CD4-positive, alpha-beta memory T cell (primary cell): Measurements from ENCODE around the gene JAK1. TPM values are rescaled to one million over a fixed set of nuclear protein-coding genes. Genes with fewer than 3 reads are reported as not detected.

Source experiments
- CTCF ChIA-PET: fragments of 350-600 bp; sonication (Branson Sonifier 250); formaldehyde crosslinking; loops from one replicate; lab custom pipeline; 2021; ENCODE audit warnings: inconsistent platforms; ENCODE audit not compliant: partially characterized antibody; lab: Charles Lee
- POLR2A ChIA-PET: fragments of 350-600 bp; sonication (Branson Sonifier 250); formaldehyde crosslinking; loops from one replicate; lab custom pipeline; 2021; ENCODE audit not compliant: partially characterized antibody; lab: Charles Lee
- DNase-seq, 5 donors: peaks; one replicate each; pipeline versions ENCODE4 v3.0.0 to v3.0.0-alpha.2; 2020 to 2022; ENCODE audit warnings: mixed read lengths in 1 of 5
- H3K27ac ChIP-seq: one replicate; pipeline ENCODE4 v1.7.0; 2013; ENCODE audit warnings: low read depth, low read length
- H3K27me3 ChIP-seq: 2 replicates; pipeline ENCODE4 v1.7.0; 2013; ENCODE audit warnings: mild to moderate bottlenecking, low read length, moderate library complexity; ENCODE audit not compliant: insufficient read depth
- H3K36me3 ChIP-seq: 2 replicates; pipeline ENCODE4 v1.7.0; 2013; ENCODE audit warnings: mild to moderate bottlenecking, low read length, moderate library complexity; ENCODE audit not compliant: insufficient read depth
- H3K4me1 ChIP-seq: 2 replicates; pipeline ENCODE4 v1.7.0; 2013; ENCODE audit warnings: mild to moderate bottlenecking, low read length, moderate library complexity; ENCODE audit not compliant: insufficient read depth
- H3K4me3 ChIP-seq, 2 donors: one replicate each; pipeline ENCODE4 v1.7.0; 2013; ENCODE audit warnings: low read length in 2 of 2, mild to moderate bottlenecking in 1 of 2
- H3K9me3 ChIP-seq, 2 donors: one replicate each; pipeline ENCODE4 v1.7.0; 2013; ENCODE audit warnings: low read length in 2 of 2, control low read depth in 1 of 2; ENCODE audit not compliant: control insufficient read depth in 1 of 2
- H3K27ac Mint-ChIP-seq, 7 donors: one replicate each; pipeline ENCODE4 v1.8.0; 2020 to 2021; ENCODE audit warnings: mixed read lengths in 7 of 7, mild to moderate bottlenecking in 6 of 7, inconsistent platforms in 3 of 7, moderate library complexity in 3 of 7
- H3K27me3 Mint-ChIP-seq, 2 donors: one replicate each; pipeline ENCODE4 v1.8.0; 2020 to 2021; ENCODE audit warnings: mixed read lengths in 2 of 2
- H3K36me3 Mint-ChIP-seq, 2 donors: one replicate each; pipeline ENCODE4 v1.8.0; 2020 to 2021; ENCODE audit warnings: mixed read lengths in 2 of 2, inconsistent platforms in 1 of 2, mild to moderate bottlenecking in 1 of 2
- H3K4me1 Mint-ChIP-seq, 4 donors: one replicate each; pipeline ENCODE4 v1.8.0; 2020 to 2021; ENCODE audit warnings: mixed read lengths in 4 of 4, mild to moderate bottlenecking in 1 of 4
- H3K4me3 Mint-ChIP-seq, 8 donors: one replicate each; pipeline ENCODE4 v1.8.0; 2020 to 2021; ENCODE audit warnings: mixed read lengths in 8 of 8, mild to moderate bottlenecking in 7 of 8, moderate library complexity in 6 of 8, inconsistent platforms in 3 of 8
- H3K9me3 Mint-ChIP-seq, 8 donors: one replicate each; pipeline ENCODE4 v1.8.0; 2020 to 2021; ENCODE audit warnings: mixed read lengths in 8 of 8, mild to moderate bottlenecking in 5 of 8, inconsistent platforms in 3 of 8, moderate library complexity in 1 of 8
- intact Hi-C: fragments of 100-400 bp; cut with micrococcal nuclease; formaldehyde crosslinking; loops from one replicate; pipeline ENCODE4 v1.15.1; 2023
- polyA plus RNA-seq, 2 donors: library from polyadenylated mRNA; unstranded; fragments of 300-500 nt; fragmentation: Illumina TruSeq; gene quantifications; one replicate each; pipeline ENCODE4 v1.2.3, GENCODE V29; 2021
- total RNA-seq, 2 experiments: library from RNA; stranded (reverse); gene quantifications; one replicate each; pipeline ENCODE4 v1.2.3, GENCODE V29; 2021

The JAK1 gene
- total and polyA plus RNA-seq, 4 experiments from 2014 or later: 163 to 372 (median 314) TPM

GRCh38 chr1:64872067-64872466, 94.3 kb downstream of the JAK1 start:
- Histone ChIP-seq H3K27ac (no peak overlapping the region), H3K36me3 (peaks cover 75% of the 10 kb centered on the region), H3K9me3 (no peaks in the 10 kb centered on the region), H3K27me3 (no peaks in the 10 kb centered on the region), H3K4me3 (no peak overlapping the region), H3K4me1 (peaks cover 27% of the 10 kb centered on the region)
- peak overlapping the region in 5 of 7 donors; percentile 17 to 83 (median 35) for H3K27ac Mint-ChIP-seq
- H3K4me3 Mint-ChIP-seq: no peak overlapping the region
- H3K27me3 Mint-ChIP-seq: no peaks in the 10 kb centered on the region
- no peak for DNase-seq
- CTCF ChIA-PET: no interaction called here
- POLR2A ChIA-PET: interaction anchor here (1.5 kb wide), 1 partner anchor 90 kb away, joined by 4 read pairs; no protein-coding TSS in a partner anchor
- peaks cover 71 to 93% of the 10 kb centered on the region in 2 donors for H3K36me3 Mint-ChIP-seq
- H3K9me3 Mint-ChIP-seq: peaks cover 0 to 2% (median 0%) of the 10 kb centered on the region in 8 donors
- peaks cover 31 to 65% (median 43%) of the 10 kb centered on the region in 4 donors for H3K4me1 Mint-ChIP-seq
- intact Hi-C loops: no loop called here

- Mint-ChIP-seq H3K27ac (peak overlapping the region in 3 of 7 donors; percentile 17 to 48 (median 20)), H3K27me3 (no peaks in the 10 kb centered on the region), H3K9me3 (peaks cover 0 to 2% (median 0%) of the 10 kb centered on the region in 8 donors), H3K4me1 (peaks cover 25 to 57% (median 37%) of the 10 kb centered on the region in 4 donors), H3K4me3 (no peak overlapping the region), H3K36me3 (peaks cover 73 to 94% of the 10 kb centered on the region in 2 donors)
- no peak for DNase-seq
- ChIA-PET CTCF (interaction anchor here (2.2 kb wide), 1 partner anchor 204 kb away, joined by 7 read pairs; no protein-coding TSS in a partner anchor), POLR2A (interaction anchor here (1.5 kb wide), 1 partner anchor 90 kb away, joined by 4 read pairs; no protein-coding TSS in a partner anchor)
- Histone ChIP-seq H3K36me3 (peaks cover 79% of the 10 kb centered on the region), H3K9me3 (no peaks in the 10 kb centered on the region), H3K27me3 (no peaks in the 10 kb centered on the region), H3K27ac (no peak overlapping the region), H3K4me1 (peaks cover 19% of the 10 kb centered on the region), H3K4me3 (no peak overlapping the region)
- intact Hi-C loops: no loop called here
Measured at GRCh38 chr1:64871256-64871655, 95.1 kb downstream of the JAK1 start.

GRCh38 chr1:64867266-64867665, 99.1 kb downstream of the JAK1 start:
- peaks cover 0 to 2% (median 0%) of the 10 kb centered on the region in 8 donors for H3K9me3 Mint-ChIP-seq
- no peaks in the 10 kb centered on the region for H3K27me3 Mint-ChIP-seq
- no peak for DNase-seq
- intact Hi-C loops: no loop called here
- no peak overlapping the region for H3K27ac Mint-ChIP-seq
- peaks cover 23 to 51% (median 34%) of the 10 kb centered on the region in 4 donors for H3K4me1 Mint-ChIP-seq
- ChIA-PET POLR2A (interaction anchor here (1.6 to 1.8 kb wide), 2 partner anchors 10 to 95 kb away, joined by 4 to 7 read pairs; no protein-coding TSS in a partner anchor), CTCF (interaction anchor here (1.8 kb wide), 1 partner anchor 20 kb away, joined by 4 read pairs; no protein-coding TSS in a partner anchor)
- Histone ChIP-seq H3K27me3 (no peaks in the 10 kb centered on the region), H3K36me3 (peaks cover 58% of the 10 kb centered on the region), H3K27ac (no peak overlapping the region), H3K9me3 (no peaks in the 10 kb centered on the region), H3K4me3 (no peak overlapping the region), H3K4me1 (peaks cover 29% of the 10 kb centered on the region)
- H3K36me3 Mint-ChIP-seq: peaks cover 59 to 86% of the 10 kb centered on the region in 2 donors
- H3K4me3 Mint-ChIP-seq: no peak overlapping the region

- intact Hi-C loops: no loop called here
- Histone ChIP-seq H3K27ac (no peak overlapping the region), H3K9me3 (no peaks in the 10 kb centered on the region), H3K4me1 (peaks cover 29% of the 10 kb centered on the region), H3K36me3 (peaks cover 58% of the 10 kb centered on the region), H3K4me3 (no peak overlapping the region), H3K27me3 (no peaks in the 10 kb centered on the region)
- POLR2A ChIA-PET: interaction anchor here (1.6 kb wide), 1 partner anchor 96 kb away, joined by 4 read pairs; no protein-coding TSS in a partner anchor
- no peaks in the 10 kb centered on the region for H3K27me3 Mint-ChIP-seq
- no peak overlapping the region for H3K27ac Mint-ChIP-seq
- peaks cover 23 to 51% (median 33%) of the 10 kb centered on the region in 4 donors for H3K4me1 Mint-ChIP-seq
- no peak overlapping the region for H3K4me3 Mint-ChIP-seq
- H3K9me3 Mint-ChIP-seq: peaks cover 0 to 2% (median 0%) of the 10 kb centered on the region in 8 donors
- no peak for DNase-seq
- peaks cover 56 to 85% of the 10 kb centered on the region in 2 donors for H3K36me3 Mint-ChIP-seq
- CTCF ChIA-PET: interaction anchor here (1.6 kb wide), 1 partner anchor 41 kb away, joined by 4 read pairs; no protein-coding TSS in a partner anchor
Measured at GRCh38 chr1:64866689-64867088, 99.7 kb downstream of the JAK1 start.

- Histone ChIP-seq H3K27me3 (no peaks in the 10 kb centered on the region), H3K4me3 (no peak overlapping the region), H3K36me3 (peaks cover 54% of the 10 kb centered on the region), H3K9me3 (no peaks in the 10 kb centered on the region), H3K27ac (peak overlapping the region; percentile 48), H3K4me1 (peaks cover 29% of the 10 kb centered on the region)
- intact Hi-C loops: loop anchor here (2.0 kb wide), 2 partner anchors 14 to 38 kb away; no protein-coding TSS in a partner anchor
- CTCF ChIA-PET: interaction anchor here (1.5 to 1.6 kb wide), 3 partner anchors 11 to 207 kb away, joined by 3 to 4 read pairs (median 3); no protein-coding TSS in a partner anchor
- DNase-seq: no peak
- no peaks in the 10 kb centered on the region for H3K27me3 Mint-ChIP-seq
- peaks cover 0 to 2% (median 0%) of the 10 kb centered on the region in 8 donors for H3K9me3 Mint-ChIP-seq
- peaks cover 28 to 55% (median 41%) of the 10 kb centered on the region in 4 donors for H3K4me1 Mint-ChIP-seq
- peaks cover 58 to 82% of the 10 kb centered on the region in 2 donors for H3K36me3 Mint-ChIP-seq
- H3K27ac Mint-ChIP-seq: peak overlapping the region; percentile 63 to 93 (median 85)
- H3K4me3 Mint-ChIP-seq: peak overlapping the region in 6 of 8 donors; percentile 3 to 78 (median 34)
- POLR2A ChIA-PET: interaction anchor here (0.7 to 3.1 kb wide), 5 partner anchors 12 to 204 kb away, joined by 3 to 30 read pairs (median 4); partner anchors contain the start of gene JAK1
Measured at GRCh38 chr1:64865105-64865757, 101.1 kb downstream of the JAK1 start.

GRCh38 chr1:64864018-64864940, 102.1 kb downstream of the JAK1 start:
- Histone ChIP-seq H3K4me3 (no peak overlapping the region), H3K36me3 (peaks cover 56% of the 10 kb centered on the region), H3K9me3 (no peaks in the 10 kb centered on the region), H3K27ac (peak overlapping the region; percentile 48), H3K27me3 (no peaks in the 10 kb centered on the region), H3K4me1 (peaks cover 29% of the 10 kb centered on the region)
- intact Hi-C loops: loop anchor here (1.0 to 5.0 kb wide), 5 partner anchors 15 to 211 kb away; partner anchors contain the start of gene JAK1
- Mint-ChIP-seq H3K4me3 (peak overlapping the region in 7 of 8 donors; percentile 7 to 79 (median 64)), H3K27ac (peak overlapping the region; percentile 63 to 93 (median 89)), H3K9me3 (peaks cover 0 to 2% (median 0%) of the 10 kb centered on the region in 8 donors), H3K27me3 (no peaks in the 10 kb centered on the region), H3K36me3 (peaks cover 67 to 81% of the 10 kb centered on the region in 2 donors), H3K4me1 (peaks cover 30 to 58% (median 46%) of the 10 kb centered on the region in 4 donors)
- peak; percentile 71 to 77 (median 73) for DNase-seq
- POLR2A ChIA-PET: interaction anchor here (0.7 to 3.1 kb wide), 8 partner anchors 13 to 205 kb away, joined by 3 to 30 read pairs (median 4); partner anchors contain the start of gene JAK1
- CTCF ChIA-PET: interaction anchor here (0.8 to 1.7 kb wide), 6 partner anchors 10 to 208 kb away, joined by 3 to 4 read pairs (median 3); no protein-coding TSS in a partner anchor
